ENCODE results near the gene STRN3. TPM values are rescaled to one million over a fixed set of nuclear protein-coding genes. Genes with fewer than 3 reads are reported as not detected.

STRN3 gene
- total RNA-seq, 1 experiment from 2014 or later = 52.1 TPM

DNA sequence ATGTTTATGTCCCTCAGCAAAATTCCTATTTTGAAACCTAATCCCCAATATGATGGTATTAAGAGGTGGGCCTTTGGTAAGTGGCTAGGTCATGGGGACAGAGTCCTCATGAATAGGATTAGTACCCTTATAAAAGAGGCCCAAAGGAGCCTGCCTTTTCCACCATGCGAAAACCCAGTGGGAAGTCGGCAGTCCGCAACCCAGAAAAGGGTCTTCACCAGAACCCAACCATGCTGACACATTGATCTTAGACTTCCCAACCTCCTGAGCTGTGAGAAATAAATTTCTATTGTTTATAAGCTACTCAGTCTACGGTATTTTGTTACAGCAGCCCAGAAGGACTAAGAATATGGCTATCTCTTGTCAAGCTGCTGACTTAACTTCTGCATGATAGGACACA, 85.3 kb downstream of the STRN3 start:
- peaks cover 3% of the 10 kb centered on the region; the same call in 1 of the 2 replicates for H3K4me1 ChIP-seq (ENCODE audit: insufficient read depth, low read length)
- H3K79me2 ChIP-seq (ENCODE audit: insufficient read depth, low read length) = no peaks in the 10 kb centered on the region; the same call in 1 of the 2 replicates
- no peak overlapping the region for H4K91ac ChIP-seq (ENCODE audit: insufficient read length, low read depth, low read length)
- H3K79me1 ChIP-seq (ENCODE audit: insufficient read depth, low read depth, low read length, poor library complexity, severe bottlenecking) = no peaks in the 10 kb centered on the region
- H3K18ac ChIP-seq (ENCODE audit: insufficient read length, low read depth, low read length) = no peak overlapping the region
- H4K8ac ChIP-seq (replicated peaks; ENCODE audit: insufficient read length, low read depth, low read length) = no peak overlapping the region
- no peak overlapping the region for H3K4ac ChIP-seq (ENCODE audit: low read depth, low read length)
- no peak overlapping the region for H2BK20ac ChIP-seq (ENCODE audit: low read depth, low read length, poor library complexity, severe bottlenecking)
- no peak overlapping the region for H4K5ac ChIP-seq (ENCODE audit: insufficient read length, low read depth, low read length)
- H3K9ac ChIP-seq (ENCODE audit: extremely low read depth, insufficient read length, low read length) = no peak overlapping the region
- H2BK5ac ChIP-seq (ENCODE audit: insufficient read length, low read length) = no peak overlapping the region
- H3K9me3 ChIP-seq (ENCODE audit: control insufficient read depth, low read depth, low read length) = no peaks in the 10 kb centered on the region
- H2BK12ac ChIP-seq (ENCODE audit: insufficient read length, low read depth, low read length) = no peak overlapping the region
- no peak overlapping the region for H3K27ac ChIP-seq (ENCODE audit: insufficient read length, low read depth, low read length)
- H2AK5ac ChIP-seq (ENCODE audit: insufficient read length, low read length) = no peak overlapping the region
- H3K27me3 ChIP-seq (ENCODE audit: insufficient read depth, low read length) = no peaks in the 10 kb centered on the region
- H2AFZ ChIP-seq (ENCODE audit: low read length) = no peak overlapping the region
- H3K23me2 ChIP-seq (ENCODE audit: insufficient read length, low read depth, low read length, poor library complexity, severe bottlenecking) = no peaks in the 10 kb centered on the region
- Mint-ChIP-seq H3K27me3 (ENCODE audit: low read depth) (no peaks in the 10 kb centered on the region), H3K36me3 (ENCODE audit: insufficient read depth in 1 of 3, low read depth in 3 of 3) (peaks cover 8 to 39% (median 37%) of the 10 kb centered on the region in 3 experiments), H3K27ac (peak overlapping the region in 1 of 3 experiments; percentile 81; a peak in 2 of 7 replicates), H3K4me3 (no peak overlapping the region), H3K4me1 (peaks cover 14 to 15% of the 10 kb centered on the region in 2 experiments), H3K9me3 (no peaks in the 10 kb centered on the region)
- no peak overlapping the region for H2BK120ac ChIP-seq (ENCODE audit: low read depth, low read length, poor library complexity, severe bottlenecking)
- H4K20me1 ChIP-seq (ENCODE audit: control insufficient read depth, insufficient read depth, insufficient read length) = no peaks in the 10 kb centered on the region
- H3K23ac ChIP-seq (ENCODE audit: insufficient read length, low read depth, low read length) = no peak overlapping the region
- H3K4me2 ChIP-seq (ENCODE audit: insufficient read depth, insufficient read length, low read length) = no peak overlapping the region
- no CpG with 5 or more reads among the region's 4 CpGs for WGBS (ENCODE audit: extremely low coverage, insufficient read length, low lambda C conversion rate)
- no peak for DNase-seq
- H3K14ac ChIP-seq (ENCODE audit: insufficient read depth, low read length) = no peak overlapping the region
- H3K56ac ChIP-seq (ENCODE audit: insufficient read length, low read depth, low read length) = no peak overlapping the region
- TF ChIP-seq CTCF (conservative IDR thresholded peaks at IDR 0.05) = no peak
- H2BK15ac ChIP-seq (ENCODE audit: low read depth, low read length) = no peak overlapping the region
- H3T11ph ChIP-seq (ENCODE audit: low read length) = no peak overlapping the region

Measured in H9 (cell line).